GM21390 (cell line): ENCODE results near the gene KRT15.

Experiments used
- ATAC-seq: cut with Tn5 transposase; IDR thresholded peaks from one replicate; pipeline ENCODE4 v1.9.1; 2021; ENCODE audit not compliant: unreplicated experiment

KRT15 gene

DNA sequence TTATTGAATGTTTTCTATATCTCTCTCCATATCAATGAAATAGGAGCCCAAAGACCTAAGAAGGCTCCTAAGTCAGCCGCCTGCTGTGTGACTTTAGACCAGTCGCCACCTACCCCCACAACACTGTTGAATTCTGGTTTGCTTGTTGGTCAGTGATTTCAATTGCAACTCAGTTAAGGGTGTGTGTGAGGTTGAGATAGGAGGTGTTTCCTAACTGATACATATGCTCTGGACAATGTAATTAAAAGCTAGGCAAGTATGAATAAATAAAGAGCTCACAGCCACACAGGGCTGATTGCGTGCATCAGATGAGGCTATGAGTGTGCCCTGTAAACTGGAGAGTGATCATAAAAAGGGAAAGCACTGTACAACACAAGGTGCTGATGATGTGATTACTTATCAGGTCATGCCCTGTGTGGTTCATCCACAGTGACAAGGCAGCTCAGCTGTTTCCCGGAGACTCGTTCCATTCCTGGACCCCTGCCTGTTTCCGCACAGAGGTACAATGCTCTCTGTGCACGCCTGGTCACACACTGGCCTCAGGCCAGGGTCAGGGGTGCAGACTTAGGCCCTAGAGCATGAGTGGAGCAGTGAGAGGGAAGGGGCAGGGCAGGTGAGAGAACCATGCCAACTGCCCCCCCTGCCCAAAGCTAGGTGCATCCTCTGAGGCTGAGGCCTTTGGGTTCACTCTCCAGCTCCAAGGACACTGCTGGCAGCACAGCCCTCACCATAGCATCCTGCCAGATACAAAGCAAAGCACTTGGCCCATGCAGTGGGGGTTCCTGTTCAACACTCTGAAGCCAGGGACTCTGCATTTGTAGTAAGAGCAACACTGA lies 34.5 kb downstream of the KRT15 start:
- ATAC-seq, result no peak

DNA sequence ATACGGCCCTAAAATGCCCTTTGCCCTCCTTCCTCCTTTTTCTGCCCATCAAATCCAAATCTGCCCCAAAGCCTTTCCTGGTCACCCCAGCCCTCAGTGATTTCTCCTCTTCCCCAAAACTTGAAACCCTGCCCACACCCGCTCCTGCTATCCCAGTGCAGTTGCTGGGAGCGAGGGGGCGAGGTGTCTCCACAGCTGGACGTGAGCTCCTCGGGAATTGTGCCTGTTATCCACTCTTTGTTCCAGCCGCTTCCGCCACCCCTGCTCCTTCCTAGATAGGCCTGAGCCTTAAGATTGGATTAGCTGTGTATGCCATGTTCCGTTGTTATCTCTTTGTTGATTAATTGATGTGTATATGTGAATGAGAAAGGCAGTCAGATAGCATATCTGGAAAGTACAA lies 35.2 kb downstream of the KRT15 start:
- no peak for ATAC-seq

DNA sequence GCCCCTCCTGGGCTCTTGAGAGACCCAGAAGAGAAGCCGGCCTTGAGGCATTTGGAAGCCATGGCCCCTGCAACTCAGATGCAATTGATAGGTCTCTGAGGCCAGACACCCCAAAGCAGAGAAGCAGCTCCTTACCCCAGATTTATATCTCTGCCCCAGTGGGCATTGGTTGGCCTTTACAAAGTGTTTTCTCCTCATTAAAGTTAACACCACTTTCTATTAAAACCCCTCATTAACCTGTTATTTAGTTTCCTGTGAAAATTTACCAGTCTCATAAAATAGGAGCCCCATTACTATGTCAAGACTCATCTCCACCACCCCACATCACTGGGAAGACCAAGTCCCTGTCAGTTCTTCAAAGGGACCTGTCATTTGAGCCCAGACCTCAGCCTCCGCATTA lies 37.7 kb downstream of the KRT15 start, which contains the start of gene KRT35:
TSS of gene KRT35 (minus strand) at position 116 of the 400 bp plus-strand sequence. CDS start at position 62, 54 bp downstream.
- ATAC-seq, result no peak

DNA sequence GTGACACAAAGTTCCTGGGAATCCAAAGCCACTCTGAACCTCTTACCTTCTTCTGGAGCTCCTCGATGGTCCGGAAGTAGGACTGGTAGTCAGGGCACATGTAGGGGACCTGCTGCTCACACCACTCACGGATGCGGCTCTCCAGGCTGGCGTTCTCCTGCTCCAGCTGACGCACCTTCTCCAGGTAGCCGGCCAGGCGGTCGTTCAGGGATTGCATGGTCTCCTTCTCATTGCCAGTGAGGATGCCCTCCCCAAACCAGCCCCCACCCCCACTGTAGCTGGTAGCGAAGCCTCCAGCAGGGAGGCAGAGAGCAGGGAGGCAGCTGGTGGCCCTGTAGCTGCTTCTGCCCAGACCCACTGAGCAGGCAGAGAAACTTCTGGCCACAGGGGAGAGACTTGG lies 38.1 kb downstream of the KRT15 start:
- no peak for ATAC-seq

DNA sequence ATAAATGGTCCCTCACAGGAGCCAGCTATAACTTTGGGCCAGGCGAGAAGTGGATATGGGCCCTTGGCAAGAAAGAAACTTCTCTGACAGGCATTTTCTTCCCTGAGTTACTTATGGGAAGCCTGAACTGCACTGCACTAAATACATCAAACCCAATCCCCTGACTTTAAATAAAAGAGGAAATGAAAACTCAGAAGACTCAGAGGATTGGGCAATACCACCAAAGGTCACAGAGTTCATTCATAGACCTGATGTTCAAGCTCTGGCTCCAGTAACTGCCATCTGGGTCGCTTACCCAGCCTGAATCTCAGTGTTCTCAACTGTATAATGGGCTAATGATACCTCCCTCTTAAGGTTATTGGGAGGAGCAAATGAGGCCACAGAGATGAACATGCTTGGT lies 38.6 kb downstream of the KRT15 start:
- no peak for ATAC-seq

DNA sequence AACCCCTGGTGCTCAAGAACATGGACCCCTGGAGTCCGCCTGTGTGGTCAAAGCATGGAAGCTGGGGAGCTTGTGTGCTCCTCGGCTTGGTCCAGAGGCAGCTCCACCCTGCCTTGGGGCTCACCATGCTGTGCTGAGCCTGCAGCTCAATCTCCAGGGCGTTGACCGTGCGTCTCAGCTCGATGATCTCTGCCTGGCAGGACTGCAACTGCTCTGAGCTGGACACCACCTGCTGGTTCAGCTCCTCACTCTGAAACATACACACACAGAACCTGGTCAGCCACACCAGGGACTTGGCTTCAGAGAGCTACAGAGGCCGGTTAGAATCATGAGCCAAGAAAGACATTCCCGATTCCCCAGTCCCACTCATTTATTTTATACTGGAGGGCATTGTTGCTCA lies 40.5 kb downstream of the KRT15 start:
- no peak for ATAC-seq

DNA sequence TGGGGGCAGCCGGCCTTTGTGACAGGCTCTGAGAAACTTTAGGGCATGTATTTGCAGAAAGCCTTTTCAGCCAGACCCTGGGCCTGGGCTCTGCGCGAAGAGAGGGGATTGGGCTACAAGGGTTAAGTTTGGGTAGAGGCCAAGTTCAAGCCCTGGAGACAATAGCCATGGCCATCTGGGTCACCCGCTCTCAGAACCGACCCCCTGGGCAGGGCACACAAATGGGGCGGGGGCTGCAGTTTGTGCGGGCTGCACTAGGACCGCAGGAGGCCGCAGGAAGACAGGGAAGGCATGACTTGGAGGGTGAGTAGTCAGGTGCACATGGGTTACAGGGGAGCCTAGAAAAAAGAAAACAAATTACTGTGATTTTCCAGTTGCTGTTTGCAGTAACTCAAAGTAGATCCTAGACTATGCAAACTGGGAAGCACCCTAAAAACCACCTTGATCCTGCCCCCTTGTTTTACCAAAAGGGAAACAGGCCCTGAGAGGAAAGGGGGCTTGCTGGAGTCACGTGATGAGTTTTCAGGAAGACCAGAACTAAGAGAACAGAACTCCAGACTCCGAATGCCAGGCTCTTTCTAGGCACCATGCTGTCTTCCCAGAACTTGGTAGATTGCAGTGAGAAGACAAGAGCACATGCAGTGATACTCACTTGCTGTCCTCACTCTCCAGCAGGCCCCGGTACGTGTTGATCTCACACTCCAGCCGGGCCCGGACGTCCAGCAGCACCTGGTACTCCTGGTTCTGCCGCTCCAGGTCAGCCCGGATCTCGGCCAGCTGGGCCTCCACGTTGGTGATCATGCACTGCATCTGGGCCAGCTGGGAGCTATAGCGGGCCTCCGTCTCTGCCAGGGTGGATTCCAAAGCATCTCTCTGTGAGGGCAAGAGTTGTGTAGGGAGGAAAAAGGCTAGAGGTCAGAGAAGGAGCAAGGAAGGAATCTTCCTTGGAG lies 41.5 kb downstream of the KRT15 start:
- ATAC-seq, result no peak

DNA sequence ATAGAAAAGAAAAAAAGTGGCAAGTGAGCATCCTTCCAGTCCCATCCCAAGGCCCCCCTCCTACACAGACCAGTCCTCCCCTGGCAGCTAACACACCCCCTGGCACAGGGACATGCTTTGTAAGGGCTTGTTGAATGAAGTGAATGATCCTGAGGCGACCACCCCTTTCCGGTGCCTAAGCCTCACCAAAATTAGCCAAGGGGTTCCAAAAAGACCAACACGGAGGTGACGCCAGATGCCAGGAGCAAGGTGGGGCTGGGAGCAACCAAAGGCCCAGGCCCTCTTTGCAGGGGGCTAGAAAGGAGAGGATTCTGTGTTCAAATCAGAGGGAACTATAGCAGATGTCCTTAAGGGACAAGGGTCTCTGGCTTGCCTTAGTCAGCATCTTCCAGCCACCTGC lies 43.3 kb downstream of the KRT15 start:
- no peak for ATAC-seq

DNA sequence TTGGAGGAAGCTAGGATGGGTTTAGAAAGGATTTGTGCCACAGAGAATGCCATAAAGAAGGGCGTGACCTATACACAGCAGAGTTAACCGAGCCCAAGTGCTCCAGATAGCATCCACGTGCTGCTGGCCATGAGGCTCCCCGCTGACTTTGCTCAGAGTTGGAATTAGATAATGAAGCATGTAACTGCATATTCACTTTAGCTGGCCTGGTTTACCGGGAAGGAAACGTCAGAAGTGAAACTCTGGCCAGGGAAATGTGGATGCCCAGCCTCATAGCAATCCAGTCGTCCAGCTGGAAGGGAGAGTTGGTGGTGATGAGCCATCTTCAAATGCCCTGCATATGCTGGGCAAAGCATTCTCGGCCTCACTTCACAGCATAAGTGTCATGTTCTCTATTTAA lies 43.8 kb downstream of the KRT15 start:
- ATAC-seq, result no peak

DNA sequence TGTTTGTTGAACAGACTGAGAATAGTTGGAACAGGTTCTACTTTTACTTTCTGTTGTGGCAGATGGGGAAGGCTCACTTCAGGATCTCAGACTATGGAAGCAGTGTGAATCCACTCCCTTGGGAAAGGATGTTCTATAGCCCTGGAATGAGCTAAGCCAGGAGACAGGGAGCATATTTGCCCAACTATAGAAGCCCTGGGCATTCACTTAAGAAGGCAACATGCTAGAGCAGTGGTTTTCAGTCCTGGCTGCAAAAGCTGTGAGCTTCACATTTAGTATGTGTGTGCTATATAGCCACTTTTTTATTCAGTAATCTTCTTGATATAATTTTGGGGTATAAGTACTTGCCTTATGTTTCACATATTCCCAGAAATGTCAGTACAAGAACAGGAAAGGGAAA lies 50.3 kb downstream of the KRT15 start:
- no peak for ATAC-seq

DNA sequence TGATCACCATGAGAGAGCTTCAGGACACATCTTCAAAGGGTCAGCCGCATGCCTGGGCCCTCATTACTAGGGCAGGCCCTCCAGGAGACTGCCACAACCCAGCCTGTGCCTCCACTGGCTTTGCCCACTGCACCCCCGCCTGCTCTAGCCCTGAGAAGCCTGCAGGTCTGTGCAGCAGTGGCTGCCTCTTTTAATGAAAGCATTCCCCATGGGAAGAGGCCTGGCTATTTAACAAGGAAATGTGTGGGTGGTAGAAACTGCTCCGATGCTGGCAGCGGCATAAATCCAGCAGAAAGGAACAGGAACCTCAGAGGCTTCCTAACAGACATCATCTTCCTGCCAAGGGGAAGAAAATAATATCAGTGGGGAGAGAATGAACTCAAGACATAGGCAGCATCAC lies 51.1 kb downstream of the KRT15 start:
- ATAC-seq, result no peak

DNA sequence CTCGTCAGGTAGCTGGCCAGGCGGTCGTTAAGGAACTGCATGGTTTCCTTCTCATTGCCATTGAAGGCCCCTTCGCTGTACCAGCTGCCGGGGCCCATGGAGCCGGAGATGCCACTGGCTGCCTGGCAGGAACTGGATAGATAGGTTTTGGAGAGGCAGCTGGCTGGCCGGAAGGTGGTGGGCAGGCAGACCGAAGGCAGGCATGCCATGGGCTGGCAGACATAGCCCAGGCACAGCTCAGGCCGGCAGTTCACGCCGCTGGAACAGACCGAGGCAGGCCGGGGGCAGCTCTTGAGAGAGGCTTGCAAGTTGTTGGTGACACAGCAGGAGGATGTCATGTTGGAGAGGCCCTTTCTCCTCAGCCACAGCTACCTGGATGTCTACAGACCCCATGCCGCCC lies 51.7 kb downstream of the KRT15 start, which contains the start of gene KRT32:
TSS of gene KRT32 (minus strand) at position 399 of the 400 bp plus-strand sequence. CDS start at position 338, 61 bp downstream.
- no peak for ATAC-seq

DNA sequence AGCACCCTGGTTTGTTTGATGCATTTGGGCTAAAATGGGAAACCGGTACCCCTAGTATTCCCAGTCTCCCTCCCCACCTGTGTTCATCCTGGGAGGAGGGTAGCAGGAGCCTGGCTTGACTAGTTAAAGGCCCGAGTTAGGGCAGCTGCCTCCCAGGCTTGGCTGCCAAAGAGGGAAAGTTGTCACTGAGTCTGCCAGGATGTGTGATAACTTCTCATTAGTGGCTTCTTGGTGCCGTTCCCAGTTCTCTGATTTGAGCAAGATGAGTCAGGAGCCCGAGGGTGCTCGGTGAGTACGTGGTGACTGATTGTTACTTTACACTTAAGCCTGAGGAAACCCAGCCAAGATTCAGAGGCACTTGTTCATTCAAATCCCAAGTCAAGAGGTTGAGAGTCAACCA lies 54.0 kb downstream of the KRT15 start:
- no peak for ATAC-seq

DNA sequence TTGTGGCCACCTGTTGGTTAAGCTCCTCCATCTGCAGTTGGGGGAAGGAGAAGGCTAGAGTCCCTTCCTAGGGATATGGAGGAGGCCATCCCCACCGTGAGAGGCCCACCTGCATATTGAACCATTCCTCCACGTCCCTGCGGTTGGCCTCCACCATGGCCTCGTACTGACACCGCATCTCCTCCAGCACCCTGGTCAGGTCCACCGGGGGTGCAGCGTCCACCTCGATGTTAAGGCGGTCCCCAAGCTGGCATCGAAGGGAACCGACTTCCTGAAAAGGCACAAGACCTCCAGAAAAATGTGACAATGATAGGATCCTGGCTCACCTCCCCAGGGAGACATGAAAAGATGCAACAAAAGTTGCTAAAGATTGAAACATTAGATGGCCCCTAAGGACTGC lies 54.5 kb downstream of the KRT15 start:
- no peak for ATAC-seq

DNA sequence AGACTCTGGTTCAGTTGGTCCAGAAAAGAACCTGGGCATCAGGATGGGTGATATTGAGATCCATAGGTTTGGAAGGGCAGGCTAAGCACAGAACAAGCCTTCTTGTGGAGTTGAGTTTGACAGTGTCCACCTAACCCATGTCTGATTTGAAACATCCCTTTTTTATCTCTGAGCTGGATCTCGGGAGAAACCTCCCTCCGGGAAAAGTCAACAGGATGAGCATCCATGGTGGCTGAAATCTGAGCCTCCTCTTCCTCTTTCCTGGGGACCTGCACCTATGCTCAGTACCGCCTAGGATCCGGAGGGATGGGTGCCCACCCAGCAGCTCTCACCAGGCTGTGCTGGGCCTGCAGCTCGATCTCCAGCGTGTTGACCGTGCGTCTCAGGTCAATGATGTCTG lies 54.9 kb downstream of the KRT15 start:
- no peak for ATAC-seq
